ENCODE data around the gene RTN3.
"Not testable (repeated sequence)": the region's sequence is repeated elsewhere in the genome, so short reads cannot be mapped to it uniquely, and the experiment has no call there.

Gene RTN3

GRCh38 chr11:63681321-63682065, at the start of gene RTN3:
TSS of gene RTN3 (plus strand) at chr11:63681500. CDS start at chr11:63681637, 137 bp downstream.
- H3K27me3 ChIP-seq (replicated peaks; ENCODE audit: control insufficient read depth, insufficient read depth, low read length) = no peaks in the 10 kb centered on the region
- TF ChIP-seq CTCF (IDR thresholded peaks at IDR 0.05; ENCODE audit: insufficient read depth, low read length, poor library complexity, severe bottlenecking) = peak; percentile 12
- peak; percentile 100 for DNase-seq (ENCODE audit: extremely low read depth, insufficient read length)
- H3K36me3 ChIP-seq (ENCODE audit: control insufficient read depth, insufficient read depth, low read length) = no peaks in the 10 kb centered on the region
- peak within 1 kb of the TSS; percentile 87 for H3K4me3 ChIP-seq (replicated peaks; ENCODE audit: low read depth, low read length)

- Histone ChIP-seq H3K27me3 (replicated peaks; ENCODE audit: control insufficient read depth, insufficient read depth, low read length) (no peaks in the 10 kb centered on the region), H3K36me3 (ENCODE audit: control insufficient read depth, insufficient read depth, low read length) (peaks cover 4% of the 10 kb centered on the region; the same call in 1 of the 2 replicates), H3K4me3 (replicated peaks; ENCODE audit: low read depth, low read length) (no peak overlapping the region)
- peak; percentile 78 for TF ChIP-seq CTCF (IDR thresholded peaks at IDR 0.05; ENCODE audit: insufficient read depth, low read length, poor library complexity, severe bottlenecking)
- peak; percentile 26 for DNase-seq (ENCODE audit: extremely low read depth, insufficient read length)
Measured at GRCh38 chr11:63635762-63636465, 45.4 kb upstream of the RTN3 start.

- not testable (repeated sequence) for DNase-seq (ENCODE audit: extremely low read depth, insufficient read length); H3K27me3 ChIP-seq (replicated peaks; ENCODE audit: control insufficient read depth, insufficient read depth, low read length); H3K36me3 ChIP-seq (ENCODE audit: control insufficient read depth, insufficient read depth, low read length); H3K4me3 ChIP-seq (replicated peaks; ENCODE audit: low read depth, low read length)
Measured at GRCh38 chr11:63638436-63638835, 42.9 kb upstream of the RTN3 start.

GRCh38 chr11:63639199-63639832, 42.0 kb upstream of the RTN3 start:
- no peak overlapping the region for H3K4me3 ChIP-seq (replicated peaks; ENCODE audit: low read depth, low read length)
- H3K36me3 ChIP-seq (ENCODE audit: control insufficient read depth, insufficient read depth, low read length) = peaks cover 6% of the 10 kb centered on the region
- H3K27me3 ChIP-seq (replicated peaks; ENCODE audit: control insufficient read depth, insufficient read depth, low read length) = no peaks in the 10 kb centered on the region
- peak; percentile 18 for TF ChIP-seq CTCF (IDR thresholded peaks at IDR 0.05; ENCODE audit: insufficient read depth, low read length, poor library complexity, severe bottlenecking)
- no peak for DNase-seq (ENCODE audit: extremely low read depth, insufficient read length)

- TF ChIP-seq CTCF (IDR thresholded peaks at IDR 0.05; ENCODE audit: insufficient read depth, low read length, poor library complexity, severe bottlenecking) = no peak
- H3K27me3 ChIP-seq (replicated peaks; ENCODE audit: control insufficient read depth, insufficient read depth, low read length) = no peaks in the 10 kb centered on the region
- no peak for DNase-seq (ENCODE audit: extremely low read depth, insufficient read length)
- H3K4me3 ChIP-seq (replicated peaks; ENCODE audit: low read depth, low read length) = no peak overlapping the region
- H3K36me3 ChIP-seq (ENCODE audit: control insufficient read depth, insufficient read depth, low read length) = peaks cover 4% of the 10 kb centered on the region
Measured at GRCh38 chr11:63641727-63642126, 39.6 kb upstream of the RTN3 start.

GRCh38 chr11:63643205-63643604, 38.1 kb upstream of the RTN3 start:
- no peak for TF ChIP-seq CTCF (IDR thresholded peaks at IDR 0.05; ENCODE audit: insufficient read depth, low read length, poor library complexity, severe bottlenecking)
- peaks cover 4% of the 10 kb centered on the region for H3K36me3 ChIP-seq (ENCODE audit: control insufficient read depth, insufficient read depth, low read length)
- DNase-seq (ENCODE audit: extremely low read depth, insufficient read length) = no peak
- H3K4me3 ChIP-seq (replicated peaks; ENCODE audit: low read depth, low read length) = no peak overlapping the region
- H3K27me3 ChIP-seq (replicated peaks; ENCODE audit: control insufficient read depth, insufficient read depth, low read length) = no peaks in the 10 kb centered on the region

All from GM06990 (cell line).